Activated CD4-positive, alpha-beta memory T cell treated with anti-CD3 and anti-CD28 coated beads, Interleukin-2, amount 10 ng/mL, durations not matched to agents 7 days and 5 days (primary cell): ENCODE measurements around the gene NAA25. TPM values are rescaled to one million over a fixed set of nuclear protein-coding genes. Genes with fewer than 3 reads are reported as not detected.
A peak's percentile ranks its signal among the peaks of the same experiment; 100 is the strongest.
"Not testable (repeated sequence)": the region's sequence is repeated elsewhere in the genome, so short reads cannot be mapped to it uniquely, and the experiment has no call there.

Source experiments
- CTCF ChIA-PET: fragments of 350-600 bp; sonication (Branson Sonifier 250); formaldehyde crosslinking; loops from one replicate; lab custom pipeline; 2021; ENCODE audit warnings: antibody characterized with exemption, inconsistent platforms; lab: Charles Lee
- POLR2A ChIA-PET: fragments of 350-600 bp; sonication (Branson Sonifier 250); formaldehyde crosslinking; loops from one replicate; lab custom pipeline; 2021; ENCODE audit warnings: antibody characterized with exemption; lab: Charles Lee
- DNase-seq: peaks from one replicate; pipeline ENCODE4 v3.0.0-alpha.2; 2020
- H3K27ac Mint-ChIP-seq: one replicate; pipeline ENCODE4 v1.8.0; 2021; ENCODE audit warnings: mild to moderate bottlenecking, mixed read lengths
- H3K27me3 Mint-ChIP-seq: one replicate; pipeline ENCODE4 v1.8.0; 2021; ENCODE audit warnings: mixed read lengths
- H3K36me3 Mint-ChIP-seq: one replicate; pipeline ENCODE4 v1.8.0; 2021; ENCODE audit warnings: low read depth, mixed read lengths
- H3K4me1 Mint-ChIP-seq: one replicate; pipeline ENCODE4 v1.8.0; 2021; ENCODE audit warnings: mixed read lengths
- H3K4me3 Mint-ChIP-seq: one replicate; pipeline ENCODE4 v1.8.0; 2021; ENCODE audit warnings: mild to moderate bottlenecking, mixed read lengths
- H3K9me3 Mint-ChIP-seq: one replicate; pipeline ENCODE4 v1.8.0; 2021; ENCODE audit warnings: mixed read lengths
- total RNA-seq, 2 experiments: library from RNA; stranded (reverse); gene quantifications; one replicate each; pipeline ENCODE4 v1.2.3, GENCODE V29; 2021

Gene NAA25
- total RNA-seq, 2 experiments from 2014 or later: 24.2 to 25.0 TPM

GRCh38 chr12:112013601-112014402, 94.8 kb downstream of the NAA25 start:
- H3K27me3 Mint-ChIP-seq: no peaks in the 10 kb centered on the region
- peak overlapping the region; percentile 93 for H3K4me3 Mint-ChIP-seq
- no peaks in the 10 kb centered on the region for H3K9me3 Mint-ChIP-seq
- CTCF ChIA-PET: interaction anchor here (0.6 to 4.2 kb wide), 29 partner anchors 10 to 397 kb away, joined by 3 to 62 read pairs (median 6); partner anchors contain the start of genes MAPKAPK5, NAA25 and TRAFD1
- peaks cover 60% of the 10 kb centered on the region for H3K4me1 Mint-ChIP-seq
- peak overlapping the region; percentile 95 for H3K27ac Mint-ChIP-seq
- POLR2A ChIA-PET: interaction anchor here (0.5 to 6.7 kb wide), 36 partner anchors 8 to 1683 kb away, joined by 3 to 326 read pairs (median 4); partner anchors contain the start of genes ACAD10, BRAP, MAPKAPK5 and NAA25
- peaks cover 67% of the 10 kb centered on the region for H3K36me3 Mint-ChIP-seq
- DNase-seq: peak; percentile 80

GRCh38 chr12:112012775-112013600, 95.6 kb downstream of the NAA25 start, which contains the start of the genes ERP29 and TMEM116:
Gene ERP29 (plus strand): TSS chr12:112013426. CDS start chr12:112013466, 40 bp downstream.
Gene TMEM116 (minus strand): TSS chr12:112013165. CDS start chr12:112005270, 7,895 bp downstream.
- peak; percentile 100 for DNase-seq
- Mint-ChIP-seq H3K9me3 (no peaks in the 10 kb centered on the region), H3K27ac (peak within 1 kb of the TSS; percentile 95), H3K4me3 (peak within 1 kb of the TSS; percentile 93), H3K4me1 (peaks cover 53% of the 10 kb centered on the region), H3K36me3 (peaks cover 59% of the 10 kb centered on the region), H3K27me3 (no peaks in the 10 kb centered on the region)
- POLR2A ChIA-PET: interaction anchor here (0.6 to 6.7 kb wide), 34 partner anchors 10 to 405 kb away, joined by 3 to 326 read pairs (median 5); partner anchors contain the start of genes ACAD10, BRAP, MAPKAPK5 and NAA25
- CTCF ChIA-PET: interaction anchor here (1.0 to 4.2 kb wide), 25 partner anchors 9 to 398 kb away, joined by 3 to 62 read pairs (median 7); partner anchors contain the start of genes MAPKAPK5, NAA25 and TRAFD1

GRCh38 chr12:112011685-112012084, 96.9 kb downstream of the NAA25 start:
- H3K4me3 Mint-ChIP-seq: peak overlapping the region; percentile 93
- POLR2A ChIA-PET: interaction anchor here (1.1 to 6.7 kb wide), 11 partner anchors 11 to 118 kb away, joined by 4 to 326 read pairs (median 22); partner anchors contain the start of gene TRAFD1
- peaks cover 50% of the 10 kb centered on the region for H3K36me3 Mint-ChIP-seq
- DNase-seq: no peak
- H3K27ac Mint-ChIP-seq: peak overlapping the region; percentile 95
- no peaks in the 10 kb centered on the region for H3K27me3 Mint-ChIP-seq
- CTCF ChIA-PET: interaction anchor here (0.8 to 4.2 kb wide), 6 partner anchors 8 to 376 kb away, joined by 3 to 62 read pairs (median 24); no protein-coding TSS in a partner anchor
- H3K4me1 Mint-ChIP-seq: peaks cover 48% of the 10 kb centered on the region
- no peaks in the 10 kb centered on the region for H3K9me3 Mint-ChIP-seq

- ChIA-PET CTCF (interaction anchor here (1.2 to 1.4 kb wide), 2 partner anchors 9 to 16 kb away, joined by 3 to 4 read pairs; no protein-coding TSS in a partner anchor), POLR2A (interaction anchor here (0.8 to 6.7 kb wide), 6 partner anchors 10 to 98 kb away, joined by 4 to 52 read pairs (median 12); no protein-coding TSS in a partner anchor)
- peaks cover 39% of the 10 kb centered on the region for H3K36me3 Mint-ChIP-seq
- H3K27ac Mint-ChIP-seq: peak overlapping the region; percentile 95
- H3K4me3 Mint-ChIP-seq: peak overlapping the region; percentile 93
- H3K4me1 Mint-ChIP-seq: peaks cover 50% of the 10 kb centered on the region
- no peaks in the 10 kb centered on the region for H3K27me3 Mint-ChIP-seq
- no peaks in the 10 kb centered on the region for H3K9me3 Mint-ChIP-seq
- DNase-seq: no peak
Observed at GRCh38 chr12:112010415-112011344, 97.9 kb downstream of the NAA25 start.

- CTCF ChIA-PET: interaction anchor here (1.2 to 1.4 kb wide), 2 partner anchors 8 to 15 kb away, joined by 3 to 4 read pairs; no protein-coding TSS in a partner anchor
- H3K36me3 Mint-ChIP-seq: peaks cover 37% of the 10 kb centered on the region
- POLR2A ChIA-PET: interaction anchor here (0.8 to 6.7 kb wide), 5 partner anchors 8 to 100 kb away, joined by 4 to 52 read pairs (median 11); no protein-coding TSS in a partner anchor
- H3K4me1 Mint-ChIP-seq: peaks cover 47% of the 10 kb centered on the region
- H3K9me3 Mint-ChIP-seq, H3K4me3 Mint-ChIP-seq, H3K27me3 Mint-ChIP-seq, DNase-seq, H3K27ac Mint-ChIP-seq: not testable (repeated sequence)
Observed at GRCh38 chr12:112009596-112009995, 99.0 kb downstream of the NAA25 start.

- H3K27ac Mint-ChIP-seq: no peak overlapping the region
- H3K4me1 Mint-ChIP-seq: peaks cover 42% of the 10 kb centered on the region
- ChIA-PET POLR2A (interaction anchor here (1.2 to 1.3 kb wide), 2 partner anchors 10 to 16 kb away, joined by 3 to 6 read pairs; no protein-coding TSS in a partner anchor), CTCF (no interaction called here)
- no peak for DNase-seq
- no peaks in the 10 kb centered on the region for H3K27me3 Mint-ChIP-seq
- no peaks in the 10 kb centered on the region for H3K9me3 Mint-ChIP-seq
- H3K4me3 Mint-ChIP-seq: no peak overlapping the region
- H3K36me3 Mint-ChIP-seq: peaks cover 31% of the 10 kb centered on the region
Observed at GRCh38 chr12:112008918-112009317, 99.7 kb downstream of the NAA25 start.

- no peak for DNase-seq
- H3K27ac Mint-ChIP-seq: no peak overlapping the region
- ChIA-PET POLR2A (interaction anchor here (0.9 to 1.2 kb wide), 2 partner anchors 13 to 15 kb away, joined by 3 read pairs; no protein-coding TSS in a partner anchor), CTCF (no interaction called here)
- peaks cover 46% of the 10 kb centered on the region for H3K4me1 Mint-ChIP-seq
- H3K27me3 Mint-ChIP-seq: no peaks in the 10 kb centered on the region
- peaks cover 36% of the 10 kb centered on the region for H3K36me3 Mint-ChIP-seq
- no peak overlapping the region for H3K4me3 Mint-ChIP-seq
- H3K9me3 Mint-ChIP-seq: no peaks in the 10 kb centered on the region
Observed at GRCh38 chr12:112007945-112008344, 100.6 kb downstream of the NAA25 start.

GRCh38 chr12:112005419-112006395, 102.9 kb downstream of the NAA25 start:
- CTCF ChIA-PET: interaction anchor here (0.7 to 3.0 kb wide), 2 partner anchors 7 to 8 kb away, joined by 3 to 26 read pairs; partner anchors contain the start of genes ERP29 and TMEM116
- peaks cover 52% of the 10 kb centered on the region for H3K4me1 Mint-ChIP-seq
- no peak for DNase-seq
- peaks cover 35% of the 10 kb centered on the region for H3K36me3 Mint-ChIP-seq
- POLR2A ChIA-PET: interaction anchor here (1.0 to 5.1 kb wide), 4 partner anchors 9 to 53 kb away, joined by 3 to 42 read pairs (median 5); no protein-coding TSS in a partner anchor
- no peaks in the 10 kb centered on the region for H3K9me3 Mint-ChIP-seq
- H3K27ac Mint-ChIP-seq: no peak overlapping the region
- H3K27me3 Mint-ChIP-seq: no peaks in the 10 kb centered on the region
- H3K4me3 Mint-ChIP-seq: no peak overlapping the region

GRCh38 chr12:112004041-112004440, 104.5 kb downstream of the NAA25 start:
- Mint-ChIP-seq H3K4me1 (peaks cover 51% of the 10 kb centered on the region), H3K36me3 (peaks cover 37% of the 10 kb centered on the region), H3K27ac (no peak overlapping the region), H3K4me3 (no peak overlapping the region), H3K27me3 (no peaks in the 10 kb centered on the region), H3K9me3 (no peaks in the 10 kb centered on the region)
- DNase-seq: no peak
- CTCF ChIA-PET: interaction anchor here (0.9 to 3.0 kb wide), 3 partner anchors 9 to 60 kb away, joined by 3 to 26 read pairs (median 4); partner anchors contain the start of genes ERP29 and TMEM116
- POLR2A ChIA-PET: interaction anchor here (5.1 to 14.4 kb wide), 2 partner anchors 9 to 10 kb away, joined by 42 to 326 read pairs; partner anchors contain the start of genes ERP29 and TMEM116

GRCh38 chr12:112001576-112001975, 107.0 kb downstream of the NAA25 start:
- H3K4me1 Mint-ChIP-seq: peaks cover 63% of the 10 kb centered on the region
- POLR2A ChIA-PET: interaction anchor here (0.7 to 14.4 kb wide), 4 partner anchors 8 to 51 kb away, joined by 5 to 326 read pairs (median 28); partner anchors contain the start of genes ERP29 and TMEM116
- CTCF ChIA-PET: interaction anchor here (1.2 to 2.2 kb wide), 2 partner anchors 9 to 11 kb away, joined by 3 to 21 read pairs; partner anchors contain the start of genes ERP29 and TMEM116
- no peak for DNase-seq
- H3K27ac Mint-ChIP-seq: peak overlapping the region; percentile 68
- H3K4me3 Mint-ChIP-seq: peak overlapping the region; percentile 39
- peaks cover 3% of the 10 kb centered on the region for H3K27me3 Mint-ChIP-seq
- peaks cover 50% of the 10 kb centered on the region for H3K36me3 Mint-ChIP-seq
- H3K9me3 Mint-ChIP-seq: no peaks in the 10 kb centered on the region
